ENCODE measurements around the gene LMF1.

Gene LMF1

DNA sequence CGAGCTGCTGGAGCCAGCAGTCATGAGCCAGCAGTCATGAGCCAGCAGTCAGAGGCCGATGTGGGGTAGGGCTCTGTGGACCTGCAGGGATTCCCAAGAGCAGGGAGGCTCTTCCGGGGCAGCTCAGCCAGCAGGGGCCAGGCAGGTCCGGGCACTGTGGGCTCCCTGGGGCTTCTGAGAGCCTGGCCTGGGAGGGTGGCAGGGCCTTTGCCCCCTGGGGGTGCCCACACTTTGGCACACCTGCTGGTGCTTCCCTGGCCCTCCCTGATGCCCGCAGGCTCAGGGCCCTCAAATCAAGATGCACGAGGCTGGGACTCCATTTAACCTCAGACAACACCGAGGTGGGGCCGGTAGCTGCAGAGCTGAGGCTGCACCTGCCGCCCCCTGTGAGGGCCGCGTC, 28.9 kb upstream of the LMF1 start:
- Histone ChIP-seq H3K27me3 (ENCODE audit: control insufficient read depth, insufficient read depth, low read length) (no peaks in the 10 kb centered on the region), H3K27ac (no peak overlapping the region)
- TF ChIP-seq, protein P1, sequence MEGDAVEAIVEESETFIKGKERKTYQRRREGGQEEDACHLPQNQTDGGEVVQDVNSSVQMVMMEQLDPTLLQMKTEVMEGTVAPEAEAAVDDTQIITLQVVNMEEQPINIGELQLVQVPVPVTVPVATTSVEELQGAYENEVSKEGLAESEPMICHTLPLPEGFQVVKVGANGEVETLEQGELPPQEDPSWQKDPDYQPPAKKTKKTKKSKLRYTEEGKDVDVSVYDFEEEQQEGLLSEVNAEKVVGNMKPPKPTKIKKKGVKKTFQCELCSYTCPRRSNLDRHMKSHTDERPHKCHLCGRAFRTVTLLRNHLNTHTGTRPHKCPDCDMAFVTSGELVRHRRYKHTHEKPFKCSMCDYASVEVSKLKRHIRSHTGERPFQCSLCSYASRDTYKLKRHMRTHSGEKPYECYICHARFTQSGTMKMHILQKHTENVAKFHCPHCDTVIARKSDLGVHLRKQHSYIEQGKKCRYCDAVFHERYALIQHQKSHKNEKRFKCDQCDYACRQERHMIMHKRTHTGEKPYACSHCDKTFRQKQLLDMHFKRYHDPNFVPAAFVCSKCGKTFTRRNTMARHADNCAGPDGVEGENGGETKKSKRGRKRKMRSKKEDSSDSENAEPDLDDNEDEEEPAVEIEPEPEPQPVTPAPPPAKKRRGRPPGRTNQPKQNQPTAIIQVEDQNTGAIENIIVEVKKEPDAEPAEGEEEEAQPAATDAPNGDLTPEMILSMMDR (IDR thresholded peaks at IDR 0.05), result no peak

GRCh38 chr16:998615-999014, 27.8 kb upstream of the LMF1 start:
- TF ChIP-seq, protein P1 (IDR thresholded peaks at IDR 0.05), result no peak
- Histone ChIP-seq H3K27me3 (ENCODE audit: control insufficient read depth, insufficient read depth, low read length) (no peaks in the 10 kb centered on the region), H3K9me3 (ENCODE audit: control insufficient read depth, low read length) (peaks cover 5% of the 10 kb centered on the region), H3K79me2 (no peaks in the 10 kb centered on the region), H3K36me3 (ENCODE audit: control insufficient read depth, insufficient read depth, low read length) (no peaks in the 10 kb centered on the region), H3K4me1 (no peaks in the 10 kb centered on the region), H3K27ac (no peak overlapping the region), H3K4me3 (ENCODE audit: low read depth, low read length) (no peak overlapping the region), H3K9ac (no peak overlapping the region), H2AFZ (no peak overlapping the region), H3K4me2 (ENCODE audit: low read length) (no peak overlapping the region)

More for the DNA sequence above, 28.9 kb upstream of the LMF1 start:
- Histone ChIP-seq H3K36me3 (ENCODE audit: control insufficient read depth, insufficient read depth, low read length) (no peaks in the 10 kb centered on the region), H3K9ac (no peak overlapping the region), H3K9me3 (ENCODE audit: control insufficient read depth, low read length) (peaks cover 3% of the 10 kb centered on the region), H3K79me2 (no peaks in the 10 kb centered on the region), H3K4me1 (no peaks in the 10 kb centered on the region), H3K4me3 (ENCODE audit: low read depth, low read length) (no peak overlapping the region), H2AFZ (no peak overlapping the region), H3K4me2 (ENCODE audit: low read length) (no peak overlapping the region)

DNA sequence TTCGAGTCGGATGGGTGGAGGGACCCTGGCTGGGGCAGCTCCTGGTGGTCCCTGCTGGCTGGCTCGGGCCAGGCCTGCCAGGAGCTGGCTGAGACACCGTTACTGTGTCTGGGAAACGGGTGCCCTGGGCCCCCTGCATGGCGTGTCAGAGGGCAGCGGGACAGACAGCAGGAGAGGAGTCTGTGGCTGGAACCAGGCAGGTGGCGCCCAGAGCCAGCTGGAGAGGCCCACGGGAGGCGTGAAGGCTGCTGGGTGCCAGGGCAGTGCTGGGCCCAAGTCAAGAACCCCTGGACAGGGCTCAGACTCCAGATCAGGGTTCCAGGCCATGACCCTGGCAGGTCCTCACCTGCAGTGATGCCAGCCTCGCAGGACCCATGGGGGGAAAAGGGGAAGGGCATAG, 27.4 kb upstream of the LMF1 start:
- H3K27me3 ChIP-seq (ENCODE audit: control insufficient read depth, insufficient read depth, low read length), result no peaks in the 10 kb centered on the region
- H2AFZ ChIP-seq, result no peak overlapping the region
- TF ChIP-seq, protein P1 (IDR thresholded peaks at IDR 0.05), result no peak
- H3K4me1 ChIP-seq, result no peaks in the 10 kb centered on the region
- H3K27ac ChIP-seq, result no peak overlapping the region
- H3K4me3 ChIP-seq (ENCODE audit: low read depth, low read length), result no peak overlapping the region
- no peaks in the 10 kb centered on the region for H3K79me2 ChIP-seq
- H3K9ac ChIP-seq, result no peak overlapping the region
- peaks cover 5% of the 10 kb centered on the region for H3K9me3 ChIP-seq (ENCODE audit: control insufficient read depth, low read length)
- no peak overlapping the region for H3K4me2 ChIP-seq (ENCODE audit: low read length)
- no peaks in the 10 kb centered on the region for H3K36me3 ChIP-seq (ENCODE audit: control insufficient read depth, insufficient read depth, low read length)

- no peaks in the 10 kb centered on the region for H3K79me2 ChIP-seq
- no peak overlapping the region for H2AFZ ChIP-seq
- H3K27me3 ChIP-seq (ENCODE audit: control insufficient read depth, insufficient read depth, low read length), result no peaks in the 10 kb centered on the region
- H3K36me3 ChIP-seq (ENCODE audit: control insufficient read depth, insufficient read depth, low read length), result no peaks in the 10 kb centered on the region
- H3K9ac ChIP-seq, result no peak overlapping the region
- H3K4me3 ChIP-seq (ENCODE audit: low read depth, low read length), result no peak overlapping the region
- H3K27ac ChIP-seq, result no peak overlapping the region
- H3K9me3 ChIP-seq (ENCODE audit: control insufficient read depth, low read length), result peaks cover 5% of the 10 kb centered on the region
- no peaks in the 10 kb centered on the region for H3K4me1 ChIP-seq
- no peak overlapping the region for H3K4me2 ChIP-seq (ENCODE audit: low read length)
- TF ChIP-seq, protein P1 (IDR thresholded peaks at IDR 0.05), result no peak
Measured at GRCh38 chr16:997440-998051, 26.8 kb upstream of the LMF1 start.

DNA sequence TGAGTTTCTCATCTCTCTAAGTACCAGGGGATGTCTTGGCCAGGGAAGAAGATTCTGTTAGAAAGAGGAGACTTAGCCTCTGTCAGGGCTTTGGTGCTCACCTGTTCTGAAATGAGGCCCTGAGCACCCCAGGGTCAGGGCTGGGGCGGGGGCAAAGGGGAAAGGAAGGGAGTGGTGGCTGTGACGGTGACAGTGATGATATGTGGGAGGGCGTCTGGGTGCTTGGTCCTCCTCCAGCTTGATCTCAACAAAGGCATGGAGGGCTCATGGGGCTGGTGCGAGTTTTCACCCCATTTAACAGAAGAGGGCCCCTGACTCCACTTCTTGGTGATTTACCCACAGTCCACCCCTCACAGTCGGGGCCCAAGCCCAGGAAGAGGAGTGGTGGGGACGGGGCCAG, 25.9 kb upstream of the LMF1 start:
- TF ChIP-seq, protein P1 (IDR thresholded peaks at IDR 0.05), result no peak
- H3K9ac ChIP-seq, result no peak overlapping the region
- H3K27ac ChIP-seq, result no peak overlapping the region
- H3K79me2 ChIP-seq, result no peaks in the 10 kb centered on the region
- no peaks in the 10 kb centered on the region for H3K36me3 ChIP-seq (ENCODE audit: control insufficient read depth, insufficient read depth, low read length)
- H3K27me3 ChIP-seq (ENCODE audit: control insufficient read depth, insufficient read depth, low read length), result no peaks in the 10 kb centered on the region
- no peak overlapping the region for H3K4me3 ChIP-seq (ENCODE audit: low read depth, low read length)
- no peaks in the 10 kb centered on the region for H3K4me1 ChIP-seq
- no peak overlapping the region for H3K4me2 ChIP-seq (ENCODE audit: low read length)
- H2AFZ ChIP-seq, result no peak overlapping the region
- H3K9me3 ChIP-seq (ENCODE audit: control insufficient read depth, low read length), result peaks cover 5% of the 10 kb centered on the region

Data from parathyroid adenoma (tissue), 2 donors.